T-cell (primary cell): ENCODE results near the gene USP48. TPM values are rescaled to one million over a fixed set of nuclear protein-coding genes. Genes with fewer than 3 reads are reported as not detected.

Experiments used
- ATAC-seq, 4 experiments: fragments of 200-7000 bp in 3 of 4; fragments of 150-1000 bp in 1 of 4; cut with Tn5 transposase; replicated peaks in 1 of 4; 1 replicate in 3 of 4; 2 replicates in 1 of 4; pipeline ENCODE4 v1.10.0; 2021; ENCODE audit warnings: moderate library complexity in 3 of 4, mild to moderate bottlenecking in 2 of 4, moderate number of reproducible peaks in 1 of 4
- CTCF ChIA-PET, 2 donors: fragments of 300-600 bp; sonication (Branson Sonifier 250); formaldehyde crosslinking; loops; one replicate each; lab custom pipeline; 2022; ENCODE audit warnings: antibody characterized with exemption in 2 of 2; lab: Charles Lee
- POLR2A ChIA-PET, 2 donors: fragments of 300-600 bp; sonication (Branson Sonifier 250); formaldehyde crosslinking; loops; one replicate each; lab custom pipeline; 2022; ENCODE audit warnings: antibody characterized with exemption in 2 of 2; lab: Charles Lee
- DNase-seq, 35 experiments: peaks; one replicate each; pipeline versions ENCODE4 v3.0.0 to v3.0.0-alpha.2; 2013 to 2023
- H3K27ac ChIP-seq: one replicate; pipeline ENCODE4 v1.5.1; 2013; ENCODE audit warnings: low read length
- H3K27me3 ChIP-seq, 2 experiments: replicated peaks in 1 of 2; 1 replicate in 1 of 2; 2 replicates in 1 of 2; pipeline versions ENCODE4 v1.6.1 to v1.7.0; 2013; ENCODE audit warnings: low read length in 1 of 2, mixed read lengths in 1 of 2; ENCODE audit not compliant: control insufficient read depth in 2 of 2, insufficient read depth in 2 of 2; ENCODE audit errors: extremely low read depth in 1 of 2
- H3K36me3 ChIP-seq, 2 donors: 1 replicate in 1 of 2; 2 replicates in 1 of 2; pipeline versions ENCODE4 v1.6.1 to v1.7.0; 2013; ENCODE audit warnings: low read length in 1 of 2; ENCODE audit not compliant: control insufficient read depth in 2 of 2, insufficient read depth in 1 of 2; ENCODE audit errors: extremely low read depth in 1 of 2
- H3K4me1 ChIP-seq, 2 experiments: 1 replicate in 1 of 2; 2 replicates in 1 of 2; pipeline versions ENCODE4 v1.6.1 to v1.7.0; 2013; ENCODE audit warnings: low read length in 2 of 2, mixed read lengths in 1 of 2; ENCODE audit not compliant: insufficient read depth in 2 of 2, control insufficient read depth in 1 of 2; ENCODE audit errors: extremely low read depth in 1 of 2
- H3K4me3 ChIP-seq, 2 donors: 1 replicate in 1 of 2; 2 replicates in 1 of 2; pipeline versions ENCODE4 v1.5.1 to v1.7.0; 2013; ENCODE audit warnings: mild to moderate bottlenecking in 2 of 2, low read length in 1 of 2, moderate library complexity in 1 of 2; ENCODE audit not compliant: control insufficient read depth in 1 of 2; ENCODE audit errors: extremely low read depth in 1 of 2
- H3K9me3 ChIP-seq: 2 replicates; pipeline ENCODE4 v1.7.0; 2013
- H3K27ac Mint-ChIP-seq, 2 donors: one replicate each; pipeline ENCODE4 v1.8.0; 2020 to 2021; ENCODE audit warnings: mild to moderate bottlenecking in 2 of 2, mixed read lengths in 2 of 2
- H3K27me3 Mint-ChIP-seq, 2 donors: one replicate each; pipeline ENCODE4 v1.8.0; 2021 to 2022; ENCODE audit warnings: mixed read lengths in 2 of 2
- H3K36me3 Mint-ChIP-seq: one replicate; pipeline ENCODE4 v1.8.0; 2021; ENCODE audit warnings: mixed read lengths
- H3K4me1 Mint-ChIP-seq, 3 donors: one replicate each; pipeline ENCODE4 v1.8.0; 2020 to 2022; ENCODE audit warnings: mixed read lengths in 3 of 3, mild to moderate bottlenecking in 1 of 3
- H3K4me3 Mint-ChIP-seq, 3 donors: one replicate each; pipeline ENCODE4 v1.8.0; 2020 to 2022; ENCODE audit warnings: mild to moderate bottlenecking in 3 of 3, mixed read lengths in 3 of 3, moderate library complexity in 3 of 3
- H3K9me3 Mint-ChIP-seq, 3 donors: one replicate each; pipeline ENCODE4 v1.8.0; 2020 to 2022; ENCODE audit warnings: mixed read lengths in 3 of 3
- WGBS: methylation state at CpG from one replicate; pipeline ENCODE4 v1.1.5; 2013; ENCODE audit warnings: missing lambda C conversion rate; ENCODE audit not compliant: insufficient coverage; 5-methylcytosine and 5-hydroxymethylcytosine counted together
- total RNA-seq, 35 experiments: library from RNA in 6 of 35; stranded (reverse) in 6 of 35; fragments of 120-200 nt in 1 of 35; gene quantifications; one replicate each; pipeline versions ENCODE4 v1.2.1 to v1.2.4 and lab custom pipeline; 2013 to 2026

USP48 gene
- total RNA-seq, 5 donors from 2014 or later (not counting 1 experiment from before 2014, with no cell fraction given), result 65.8 to 95.6 (median 77.5) TPM

DNA sequence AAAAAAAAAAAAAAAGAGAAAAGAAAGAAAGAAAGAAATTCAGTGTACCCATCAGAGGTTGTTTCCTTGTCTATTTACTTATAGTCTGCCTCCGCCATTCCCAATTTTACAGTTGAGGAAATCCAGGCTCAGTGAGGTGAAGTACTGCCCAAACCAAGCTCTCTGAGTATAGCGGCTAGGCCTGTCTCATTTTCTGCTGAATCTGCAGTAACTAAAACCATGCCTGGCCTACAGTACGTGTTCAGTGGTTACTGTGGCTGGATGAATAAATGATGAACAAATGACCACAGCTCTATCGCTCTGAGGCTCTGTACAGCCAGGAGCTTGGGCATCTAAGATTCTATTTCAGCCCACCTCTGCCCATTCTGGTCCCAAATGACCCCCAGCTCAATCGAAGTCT lies 138.0 kb downstream of the USP48 start:
- Histone ChIP-seq H3K9me3 (no peaks in the 10 kb centered on the region), H3K36me3 (no peaks in the 10 kb centered on the region), H3K4me1 (peaks cover 0 to 2% of the 10 kb centered on the region in 2 experiments), H3K27me3 (peaks cover 2 to 75% of the 10 kb centered on the region in 2 experiments), H3K4me3 (no peak overlapping the region), H3K27ac (no peak overlapping the region)
- 83% methylated on average over 2 of the region's 5 CpGs for WGBS
- ChIA-PET POLR2A (no interaction called here), CTCF (no interaction called here)
- no peak for DNase-seq
- Mint-ChIP-seq H3K9me3 (no peaks in the 10 kb centered on the region), H3K27me3 (peaks cover 35 to 37% of the 10 kb centered on the region in 2 donors), H3K27ac (no peak overlapping the region), H3K4me1 (no peaks in the 10 kb centered on the region), H3K4me3 (no peak overlapping the region), H3K36me3 (no peaks in the 10 kb centered on the region)
- no peak for ATAC-seq

- H3K27ac Mint-ChIP-seq, result no peak overlapping the region
- ATAC-seq, result no peak
- no peaks in the 10 kb centered on the region for H3K36me3 Mint-ChIP-seq
- H3K36me3 ChIP-seq, result no peaks in the 10 kb centered on the region
- WGBS, result 68% methylated on average over 8 of the region's 10 CpGs
- DNase-seq, result no peak
- H3K4me1 ChIP-seq, result peaks cover 0 to 2% of the 10 kb centered on the region in 2 experiments
- peaks cover 2 to 71% of the 10 kb centered on the region in 2 experiments for H3K27me3 ChIP-seq
- H3K27ac ChIP-seq, result no peak overlapping the region
- no peak overlapping the region for H3K4me3 Mint-ChIP-seq
- ChIA-PET CTCF (no interaction called here), POLR2A (no interaction called here)
- H3K9me3 Mint-ChIP-seq, result no peaks in the 10 kb centered on the region
- peaks cover 35 to 37% of the 10 kb centered on the region in 2 donors for H3K27me3 Mint-ChIP-seq
- no peak overlapping the region for H3K4me3 ChIP-seq
- no peaks in the 10 kb centered on the region for H3K4me1 Mint-ChIP-seq
- H3K9me3 ChIP-seq, result no peaks in the 10 kb centered on the region
Measured at GRCh38 chr1:21644348-21644747, 138.6 kb downstream of the USP48 start.

- Histone ChIP-seq H3K4me1 (peaks cover 0 to 2% of the 10 kb centered on the region in 2 experiments), H3K9me3 (no peaks in the 10 kb centered on the region), H3K4me3 (no peak overlapping the region), H3K27ac (no peak overlapping the region), H3K27me3 (peaks cover 0 to 65% of the 10 kb centered on the region in 2 experiments), H3K36me3 (no peaks in the 10 kb centered on the region)
- H3K36me3 Mint-ChIP-seq, result no peaks in the 10 kb centered on the region
- H3K9me3 Mint-ChIP-seq, result no peaks in the 10 kb centered on the region
- no CpG with 5 or more reads among the region's 5 CpGs for WGBS
- no peak overlapping the region for H3K4me3 Mint-ChIP-seq
- ChIA-PET POLR2A (no interaction called here), CTCF (no interaction called here)
- DNase-seq (no peak), ATAC-seq (no peak)
- no peaks in the 10 kb centered on the region for H3K4me1 Mint-ChIP-seq
- no peak overlapping the region for H3K27ac Mint-ChIP-seq
- H3K27me3 Mint-ChIP-seq, result peaks cover 35 to 37% of the 10 kb centered on the region in 2 donors
Measured at GRCh38 chr1:21643624-21644023, 139.3 kb downstream of the USP48 start.

GRCh38 chr1:21641967-21642739 lies 140.8 kb downstream of the USP48 start:
- 84% methylated on average over 16 of the region's 19 CpGs for WGBS
- H3K9me3 ChIP-seq, result no peaks in the 10 kb centered on the region
- ChIA-PET CTCF (no interaction called here), POLR2A (no interaction called here)
- no peak for ATAC-seq
- no peak for DNase-seq
- Mint-ChIP-seq H3K36me3 (no peaks in the 10 kb centered on the region), H3K4me3 (no peak overlapping the region), H3K27ac (no peak overlapping the region), H3K27me3 (peaks cover 28 to 33% of the 10 kb centered on the region in 2 donors), H3K9me3 (no peaks in the 10 kb centered on the region), H3K4me1 (no peaks in the 10 kb centered on the region)
- H3K4me1 ChIP-seq, result no peaks in the 10 kb centered on the region
- H3K27me3 ChIP-seq, result peaks cover 0 to 51% of the 10 kb centered on the region in 2 experiments
- H3K36me3 ChIP-seq, result no peaks in the 10 kb centered on the region
- H3K4me3 ChIP-seq, result no peak overlapping the region
- no peak overlapping the region for H3K27ac ChIP-seq

DNA sequence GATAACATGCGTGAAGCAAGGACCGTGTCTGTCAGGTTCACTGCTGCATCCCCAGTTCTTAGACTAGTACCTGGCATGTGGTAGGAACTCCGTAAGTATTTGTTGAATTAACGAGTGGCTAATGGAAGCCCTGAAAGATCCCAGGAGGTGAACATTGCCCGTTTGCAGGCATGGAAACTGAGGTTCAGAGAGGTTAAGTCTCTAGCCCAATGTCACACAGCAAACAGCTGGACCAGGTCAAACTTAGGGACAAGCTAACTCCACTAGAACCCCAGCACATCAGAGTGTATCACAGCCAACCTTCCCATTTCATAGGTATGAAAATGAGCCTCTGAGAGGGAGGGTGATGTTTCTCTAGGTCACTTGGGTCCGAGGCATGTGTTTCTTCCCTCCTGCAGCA lies 141.4 kb downstream of the USP48 start:
- Mint-ChIP-seq H3K36me3 (no peaks in the 10 kb centered on the region), H3K4me1 (no peaks in the 10 kb centered on the region), H3K27me3 (peaks cover 22 to 27% of the 10 kb centered on the region in 2 donors), H3K9me3 (no peaks in the 10 kb centered on the region), H3K27ac (no peak overlapping the region), H3K4me3 (no peak overlapping the region)
- DNase-seq (no peak), ATAC-seq (no peak)
- Histone ChIP-seq H3K36me3 (no peaks in the 10 kb centered on the region), H3K4me3 (no peak overlapping the region), H3K9me3 (no peaks in the 10 kb centered on the region), H3K27me3 (peaks cover 0 to 45% of the 10 kb centered on the region in 2 experiments), H3K4me1 (no peaks in the 10 kb centered on the region), H3K27ac (no peak overlapping the region)
- 72% methylated on average over 5 of the region's 6 CpGs for WGBS
- POLR2A ChIA-PET, result no interaction called here
- CTCF ChIA-PET, result no interaction called here

DNA sequence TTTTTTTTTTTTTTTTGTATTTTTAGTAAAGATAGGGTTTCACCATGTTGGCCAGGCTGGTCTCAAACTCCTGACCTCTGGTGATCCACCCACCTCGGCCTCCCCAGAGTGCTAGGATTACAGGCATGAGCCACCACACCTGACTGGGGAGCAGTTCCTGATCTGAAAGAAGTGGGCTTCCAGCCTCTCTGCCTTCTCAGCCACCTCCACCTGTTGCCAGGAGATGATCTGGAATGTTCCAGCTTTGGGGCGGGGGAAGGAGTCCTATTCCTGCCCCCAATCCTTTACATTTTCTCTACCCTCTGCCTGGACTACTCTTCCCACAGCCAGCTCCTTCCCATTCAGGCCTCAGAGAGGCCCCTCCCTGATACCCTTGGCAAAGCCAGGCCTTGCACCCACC lies 141.9 kb downstream of the USP48 start:
- CTCF ChIA-PET, result interaction anchor here in 1 of 2 donors (0.6 kb wide), 1 partner anchor 782 kb away, joined by 3 read pairs; no protein-coding TSS in a partner anchor
- Mint-ChIP-seq H3K9me3 (no peaks in the 10 kb centered on the region), H3K4me3 (no peak overlapping the region), H3K4me1 (no peaks in the 10 kb centered on the region), H3K27ac (no peak overlapping the region), H3K27me3 (peaks cover 19 to 23% of the 10 kb centered on the region in 2 donors), H3K36me3 (no peaks in the 10 kb centered on the region)
- Histone ChIP-seq H3K4me3 (no peak overlapping the region), H3K27ac (no peak overlapping the region), H3K36me3 (no peaks in the 10 kb centered on the region), H3K9me3 (no peaks in the 10 kb centered on the region), H3K27me3 (peaks cover 0 to 41% of the 10 kb centered on the region in 2 experiments), H3K4me1 (no peaks in the 10 kb centered on the region)
- ATAC-seq (no peak), DNase-seq (no peak)
- POLR2A ChIA-PET, result no interaction called here
- 83% methylated on average over 2 of the region's 2 CpGs for WGBS
